SK-N-SH treated with all-trans-retinoic acid at 6 μM for 48 hours (cell line): ENCODE data around the gene CPSF6.

Experiments
- CSRNP3 ChIP-seq: fragments of 250-450 bp; sonication (Bioruptor Pico); IDR thresholded peaks from 2 replicates; pipeline ENCODE4 v1.5.1; 2021; ENCODE audit warnings: mild to moderate bottlenecking, moderate library complexity
- ISL1 ChIP-seq: fragments of 250-450 bp; sonication (Bioruptor Pico); IDR thresholded peaks from 2 replicates; pipeline ENCODE4 v2.1.2; 2022; ENCODE audit warnings: mild to moderate bottlenecking, moderate library complexity
- OSR1 ChIP-seq: fragments of 250-450 bp; sonication (Bioruptor Pico); IDR thresholded peaks from 2 replicates; pipeline ENCODE4 v1.8.0; 2022; ENCODE audit warnings: moderate library complexity, mild to moderate bottlenecking, inconsistent platforms
- ZFP3 ChIP-seq: fragments of 250-450 bp; sonication (Bioruptor Pico); IDR thresholded peaks from 2 replicates; pipeline ENCODE4 v1.5.0; 2020; ENCODE audit warnings: mild to moderate bottlenecking, moderate library complexity
- ZNF565 ChIP-seq: fragments of 450-650 bp; formaldehyde crosslinking; conservative IDR thresholded peaks from 2 replicates; pipeline ENCODE4 v1.5.0; 2020; ENCODE audit warnings: low read depth, mild to moderate bottlenecking, moderate library complexity

- TF ChIP-seq OSR1 (CRISPR knock-in tag) (no peak), ISL1 (CRISPR knock-in tag) (no peak), CSRNP3 (CRISPR knock-in tag) (no peak), ZNF565 (CRISPR knock-in tag) (no peak), ZFP3 (CRISPR knock-in tag) (no peak)
These were observed 25.2 kb upstream of the CPSF6 start for GRCh38 chr12:69214169-69214568.
